GM19468 (cell line): ENCODE measurements around the gene RAB26.
"Not testable (repeated sequence)": the region's sequence is repeated elsewhere in the genome, so short reads cannot be mapped to it uniquely, and the experiment has no call there.

Experiments used
- ATAC-seq: cut with Tn5 transposase; IDR thresholded peaks from one replicate; pipeline ENCODE4 v1.9.1; 2021; ENCODE audit warnings: mild to moderate bottlenecking, moderate library complexity, moderate number of reproducible peaks; ENCODE audit not compliant: unreplicated experiment; ENCODE audit errors: extremely low read depth

RAB26 gene

DNA sequence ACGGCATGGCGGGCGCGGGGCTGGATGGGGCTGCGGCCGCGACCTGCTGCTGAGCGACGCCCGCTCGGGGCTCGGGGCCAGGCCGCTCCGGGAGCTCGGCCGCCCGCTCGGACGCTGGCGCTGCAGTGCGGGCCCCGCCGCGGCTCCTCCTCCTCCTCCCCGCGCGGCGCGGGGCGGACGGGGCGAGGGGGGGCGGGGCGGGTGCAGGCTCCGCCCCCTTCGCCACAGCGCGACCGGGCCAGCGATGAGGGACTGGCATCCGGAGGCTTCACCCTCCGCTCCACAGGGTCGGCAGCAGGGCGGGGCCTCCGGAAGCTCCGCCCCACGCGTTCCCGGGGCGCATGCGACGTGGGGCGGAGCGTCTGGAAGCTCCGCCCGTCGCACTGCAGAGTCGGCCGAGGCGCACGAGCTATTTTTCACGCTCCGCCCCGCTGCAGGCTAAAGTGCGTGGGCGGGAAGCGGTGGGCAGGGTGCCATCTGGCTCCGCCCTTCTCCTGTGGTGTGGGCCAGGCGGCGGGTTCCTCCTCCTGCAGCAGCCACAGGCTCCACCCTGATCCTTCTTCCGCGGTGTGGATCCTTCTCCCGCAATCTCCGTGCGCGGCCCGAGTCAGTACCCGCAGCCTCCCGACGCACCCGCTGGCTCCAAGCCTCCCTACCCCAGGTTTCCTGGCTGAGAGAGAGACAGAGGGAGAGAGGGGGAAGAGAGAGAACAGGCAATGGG lies 12.5 kb upstream of the RAB26 start, which contains the start of gene PKD1:
Gene PKD1, minus strand, starts transcription at position 129 of the 721 bp plus-strand sequence. CDS start 209 bp downstream, outside the sequence.
- ATAC-seq = not testable (repeated sequence)

DNA sequence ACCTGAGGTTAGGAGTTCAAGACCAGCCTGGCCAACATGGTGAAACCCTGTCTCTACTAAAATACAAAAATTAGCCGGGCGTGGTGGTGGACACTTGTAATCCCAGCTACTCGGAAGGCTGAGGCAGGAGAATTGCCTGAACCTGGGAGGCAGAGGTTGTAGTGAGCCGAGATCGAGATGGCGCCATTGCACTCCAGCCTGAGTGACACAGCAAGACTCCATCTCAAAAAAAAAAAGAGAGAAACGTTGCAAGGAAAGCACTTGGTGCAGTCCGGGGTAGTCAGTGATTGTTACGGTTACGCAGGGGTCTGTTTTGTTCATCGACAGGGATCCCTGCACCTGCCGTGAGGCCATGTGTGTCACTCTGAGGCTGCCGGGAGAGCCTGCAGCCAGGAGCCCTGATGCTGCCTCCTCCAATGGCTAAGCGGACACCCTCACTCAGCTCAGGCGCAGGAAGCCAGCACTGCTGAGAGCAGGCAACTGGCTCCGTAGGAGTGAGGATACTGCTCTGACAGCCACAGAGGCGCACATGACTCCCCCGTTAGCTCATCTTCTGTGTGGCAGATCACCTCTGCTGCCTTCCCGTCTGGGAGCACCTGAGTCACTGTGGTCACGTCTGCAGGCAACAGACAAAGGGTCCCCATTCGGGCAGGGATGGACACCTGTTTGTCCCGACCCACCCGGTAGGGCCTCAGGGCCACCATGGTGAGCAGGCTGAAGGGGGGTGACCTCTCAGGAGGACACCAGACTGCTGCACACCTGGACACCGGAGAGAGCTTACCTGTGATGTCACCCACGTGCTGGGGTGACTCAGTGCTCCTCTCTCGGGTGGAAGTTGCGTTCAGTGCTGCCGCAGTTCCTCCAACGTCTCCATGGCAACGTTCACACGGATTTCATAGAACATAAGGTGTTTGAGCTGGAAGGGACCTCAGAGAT lies 5.2 kb upstream of the RAB26 start:
- no peak for ATAC-seq

DNA sequence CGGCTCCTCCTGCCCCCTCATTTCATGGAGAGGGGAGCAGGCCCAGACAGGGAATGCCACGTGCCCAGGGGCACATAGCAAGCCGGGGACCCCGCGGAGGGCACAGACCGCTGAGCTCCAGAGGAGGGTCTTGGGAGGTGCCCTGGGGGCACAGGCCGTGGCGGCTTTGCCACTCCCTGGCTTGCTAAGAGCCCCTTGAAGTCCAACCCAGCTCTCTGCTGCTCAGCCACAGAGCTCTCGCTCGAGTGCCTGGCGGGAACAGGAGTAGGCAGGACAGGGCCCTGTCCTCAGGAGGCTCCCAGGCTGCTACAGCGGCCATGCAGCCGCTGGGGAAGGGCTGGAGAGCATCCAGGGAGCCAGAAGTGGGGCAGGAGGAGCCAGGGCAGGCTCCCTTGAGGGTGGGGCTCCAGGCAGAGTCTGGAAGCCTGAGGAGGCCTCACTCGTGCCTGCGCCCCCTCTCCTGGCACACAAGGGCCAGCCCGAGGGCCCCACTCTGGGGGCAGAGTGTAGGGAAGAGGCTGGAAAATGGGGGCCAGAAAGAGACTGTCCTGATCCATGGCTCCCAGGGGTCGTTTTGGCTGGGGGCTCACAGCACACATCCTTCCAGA lies 4.4 kb upstream of the RAB26 start:
- ATAC-seq = no peak

DNA sequence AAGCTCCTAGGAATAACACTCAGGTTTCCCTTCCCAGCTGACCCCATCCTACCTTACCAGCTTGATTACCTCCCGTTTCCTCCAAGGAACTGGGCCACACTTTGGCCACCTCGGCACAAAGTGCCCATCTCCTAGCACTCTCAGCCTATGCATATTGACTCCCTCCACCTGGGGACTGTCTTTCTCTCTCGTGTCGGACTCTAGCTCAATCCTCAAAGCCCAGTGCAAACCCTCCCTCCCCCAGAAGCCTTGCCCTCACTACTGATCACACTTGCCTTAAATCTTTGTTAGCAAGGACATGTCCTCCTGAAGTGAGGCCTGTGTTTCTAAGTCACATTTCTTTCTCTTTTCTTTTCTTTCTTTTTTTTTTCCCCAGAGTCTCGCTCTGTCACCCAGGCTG lies 2.6 kb upstream of the RAB26 start:
- ATAC-seq = no peak

DNA sequence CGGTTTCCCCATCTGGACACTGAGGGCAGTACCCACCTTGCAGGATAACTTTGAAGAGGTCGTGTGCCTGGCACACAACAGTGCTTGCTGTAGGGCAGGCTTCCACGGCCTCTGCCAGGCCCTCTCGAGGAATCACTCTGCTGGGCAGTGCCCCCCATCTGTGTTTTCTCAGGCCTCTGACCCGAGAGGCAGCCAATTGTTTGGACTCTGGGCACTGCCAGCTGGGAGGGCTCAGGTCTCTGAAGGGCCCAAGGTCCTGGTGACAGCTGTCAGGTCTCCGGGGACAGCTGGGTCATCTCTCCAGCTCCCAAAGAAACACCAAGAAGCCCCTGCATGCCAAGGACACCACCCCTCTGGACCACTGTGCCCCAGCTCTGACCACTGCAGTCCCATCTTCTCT lies 1.0 kb upstream of the RAB26 start:
- ATAC-seq = no peak

DNA sequence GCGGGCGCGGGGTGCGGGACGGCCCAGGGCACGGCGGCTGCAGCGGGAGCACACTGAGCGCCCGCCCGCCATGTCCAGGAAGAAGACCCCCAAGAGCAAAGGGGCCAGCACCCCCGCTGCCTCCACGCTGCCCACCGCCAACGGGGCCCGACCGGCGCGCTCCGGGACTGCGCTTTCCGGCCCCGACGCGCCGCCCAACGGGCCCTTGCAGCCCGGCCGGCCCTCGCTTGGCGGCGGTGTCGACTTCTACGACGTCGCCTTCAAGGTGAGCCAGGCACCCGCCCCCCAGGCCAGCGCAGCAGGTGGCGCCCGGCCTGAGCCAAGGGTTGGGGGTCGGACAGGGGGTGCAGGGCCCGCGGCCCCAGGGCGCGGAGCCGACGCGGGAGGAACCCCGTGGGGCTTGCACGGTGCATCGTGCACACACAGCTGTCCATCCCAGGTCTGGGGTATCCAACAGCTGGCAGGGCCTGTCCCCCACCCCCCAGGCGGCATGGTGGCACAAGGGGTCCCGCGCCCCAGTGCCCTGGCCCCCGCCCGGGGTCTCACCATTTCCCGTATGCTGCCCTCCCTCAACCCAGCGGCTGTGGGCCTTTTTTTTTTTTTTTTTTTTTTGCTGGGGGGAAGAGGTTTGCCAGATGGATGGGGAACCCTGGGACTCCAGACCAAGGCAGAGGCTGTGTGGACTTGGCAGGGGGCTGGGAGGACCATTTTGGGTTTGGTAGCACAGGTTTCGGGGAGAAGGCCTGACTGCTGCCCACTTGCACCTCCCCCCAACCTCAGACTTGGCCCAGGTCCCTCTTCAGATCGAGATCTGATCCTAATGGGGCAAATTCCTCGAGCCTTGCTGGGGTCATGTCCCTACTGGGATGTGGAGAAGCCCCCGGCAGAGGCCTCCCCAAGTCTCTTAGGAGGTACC lies 547 bp downstream of the RAB26 start:
- no peak for ATAC-seq

DNA sequence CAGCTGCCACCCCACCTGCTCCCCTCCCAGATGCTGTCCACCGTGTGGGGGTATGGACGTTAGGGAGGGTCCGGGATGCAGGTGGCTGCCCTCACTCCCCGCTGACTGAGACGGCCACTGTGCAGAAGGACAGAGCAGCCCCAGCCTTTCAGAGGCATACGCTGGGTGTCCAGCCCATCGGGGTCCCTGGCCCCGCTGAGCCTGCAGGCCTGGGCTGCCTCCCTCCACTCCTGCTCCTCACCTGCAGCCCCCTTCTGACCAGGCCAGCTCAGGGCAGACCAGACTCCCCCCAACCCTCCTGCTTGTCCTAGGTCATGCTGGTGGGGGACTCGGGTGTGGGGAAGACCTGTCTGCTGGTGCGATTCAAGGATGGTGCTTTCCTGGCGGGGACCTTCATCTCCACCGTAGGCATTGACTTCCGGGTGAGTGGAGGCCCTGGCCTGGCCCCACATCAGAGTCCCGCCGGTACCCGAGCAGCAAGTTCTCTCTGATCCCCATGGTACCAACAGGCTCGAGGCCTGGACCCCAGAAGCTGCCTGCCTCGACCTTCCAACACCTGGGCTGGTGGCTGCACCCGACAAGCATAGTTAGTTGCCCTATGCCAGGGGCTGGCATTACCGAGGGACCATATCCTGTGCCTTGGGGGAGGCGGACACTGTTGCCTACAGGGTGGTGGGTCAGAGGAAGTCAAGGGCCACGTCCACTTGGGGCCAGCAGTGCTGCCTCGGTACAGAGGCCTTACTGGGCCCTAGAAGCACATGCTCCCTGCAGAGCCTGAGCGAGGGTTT lies 1.4 kb downstream of the RAB26 start:
- no peak for ATAC-seq

DNA sequence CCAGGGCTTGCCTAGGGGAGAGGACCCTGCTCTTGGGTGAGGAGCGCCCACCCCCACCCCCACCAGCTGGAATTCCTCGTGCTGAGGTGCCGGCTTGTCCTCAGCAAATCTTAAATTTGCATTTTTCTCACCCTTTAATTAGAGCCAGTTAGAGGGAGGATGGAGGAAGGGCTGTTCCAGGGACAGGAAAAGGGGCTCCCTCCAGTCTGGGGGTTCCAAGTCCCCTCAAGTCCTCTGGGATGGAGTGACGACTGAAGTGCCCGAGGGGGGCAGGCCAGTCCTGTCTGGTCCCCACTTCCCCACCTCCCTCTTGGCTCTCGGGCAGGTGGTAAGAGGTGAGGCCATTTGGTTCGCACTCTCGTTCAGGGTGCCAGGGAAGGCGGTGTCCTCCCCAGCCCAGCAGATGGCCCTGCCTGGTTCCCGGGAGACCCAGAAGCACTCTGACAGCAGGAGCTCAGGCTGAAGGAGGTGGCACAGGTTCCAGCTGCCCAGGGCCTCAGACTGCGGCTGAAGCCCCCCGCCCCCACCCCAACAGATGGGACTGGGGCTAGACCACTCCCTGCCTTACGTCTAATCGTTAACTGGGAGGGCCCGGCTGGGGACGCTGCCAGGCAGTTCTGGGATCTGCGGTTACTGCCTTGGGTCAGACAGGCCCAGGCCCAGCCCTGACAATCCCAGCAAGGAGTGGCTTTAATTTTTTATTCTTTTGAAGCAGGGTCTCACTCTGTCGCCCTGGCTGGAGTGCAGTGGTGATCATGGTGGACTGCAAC lies 2.2 kb downstream of the RAB26 start:
- ATAC-seq = no peak

DNA sequence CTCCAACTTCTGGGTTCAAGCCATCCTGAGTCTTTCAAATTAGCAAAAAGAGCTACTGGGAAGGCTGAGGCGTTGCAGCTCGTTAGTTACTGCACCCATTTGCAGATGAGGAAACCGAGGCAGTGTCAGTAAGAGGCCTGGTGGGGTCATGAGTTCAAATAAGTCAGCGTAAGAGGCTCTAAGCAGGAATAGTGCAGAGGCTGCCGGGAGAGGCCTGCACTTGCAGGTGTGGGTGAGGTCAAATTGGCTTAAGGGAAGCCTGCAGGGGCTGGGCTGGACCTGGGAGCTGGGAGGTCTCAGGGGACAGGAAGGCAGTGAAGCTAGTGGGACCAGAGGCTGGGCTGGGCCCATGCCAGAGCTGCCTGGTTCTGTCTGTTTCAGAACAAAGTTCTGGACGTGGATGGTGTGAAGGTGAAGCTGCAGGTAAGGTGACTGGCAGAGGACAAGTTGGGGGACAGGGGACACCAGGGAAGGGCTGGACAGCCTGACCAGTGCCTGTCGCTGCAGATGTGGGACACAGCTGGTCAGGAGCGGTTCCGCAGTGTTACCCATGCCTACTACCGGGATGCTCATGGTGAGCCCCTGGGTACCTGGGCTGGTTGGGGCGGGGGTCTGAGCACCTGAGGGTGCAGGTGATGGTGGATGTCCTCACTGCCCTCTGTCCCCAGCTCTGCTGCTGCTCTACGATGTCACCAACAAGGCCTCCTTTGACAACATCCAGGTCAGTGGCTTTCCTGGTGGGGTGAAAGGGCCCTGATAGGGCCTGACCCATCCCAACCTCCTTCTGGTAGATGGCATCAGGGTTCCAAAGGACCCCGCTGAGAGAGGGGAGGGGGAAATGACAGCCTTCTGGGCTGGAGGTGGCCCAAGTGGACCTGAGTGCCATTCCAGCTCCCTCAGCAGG lies 3.0 kb downstream of the RAB26 start:
- no peak for ATAC-seq

DNA sequence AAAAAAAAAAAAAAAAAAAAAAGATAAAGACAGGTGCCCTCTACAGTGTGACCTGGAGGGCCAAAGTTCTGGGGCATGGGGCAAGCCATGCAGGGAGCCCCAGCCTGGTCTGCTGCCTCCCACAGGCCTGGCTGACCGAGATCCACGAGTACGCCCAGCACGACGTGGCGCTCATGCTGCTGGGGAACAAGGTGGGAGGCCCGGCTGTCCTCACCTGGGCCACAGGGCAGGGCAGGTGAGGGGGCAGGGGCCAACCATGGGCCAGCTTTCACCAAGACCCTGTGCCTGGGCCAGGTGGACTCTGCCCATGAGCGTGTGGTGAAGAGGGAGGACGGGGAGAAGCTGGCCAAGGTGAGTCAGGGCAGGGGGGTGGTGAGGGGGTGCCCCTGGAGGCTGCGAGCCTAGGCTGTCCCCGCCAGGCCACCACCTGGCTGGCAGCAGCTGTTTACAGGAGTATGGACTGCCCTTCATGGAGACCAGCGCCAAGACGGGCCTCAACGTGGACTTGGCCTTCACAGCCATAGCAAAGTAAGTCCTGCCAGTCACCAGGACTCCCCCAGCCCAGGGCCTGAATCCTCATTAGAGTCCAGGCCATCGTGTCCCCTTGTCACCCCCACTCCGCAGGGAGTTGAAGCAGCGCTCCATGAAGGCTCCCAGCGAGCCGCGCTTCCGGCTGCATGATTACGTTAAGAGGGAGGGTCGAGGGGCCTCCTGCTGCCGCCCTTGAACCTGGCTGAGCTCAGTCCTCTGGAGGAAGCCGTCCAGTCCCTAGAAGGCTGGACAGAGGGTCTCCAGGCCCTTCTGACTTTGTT lies 4.5 kb downstream of the RAB26 start:
- no peak for ATAC-seq

DNA sequence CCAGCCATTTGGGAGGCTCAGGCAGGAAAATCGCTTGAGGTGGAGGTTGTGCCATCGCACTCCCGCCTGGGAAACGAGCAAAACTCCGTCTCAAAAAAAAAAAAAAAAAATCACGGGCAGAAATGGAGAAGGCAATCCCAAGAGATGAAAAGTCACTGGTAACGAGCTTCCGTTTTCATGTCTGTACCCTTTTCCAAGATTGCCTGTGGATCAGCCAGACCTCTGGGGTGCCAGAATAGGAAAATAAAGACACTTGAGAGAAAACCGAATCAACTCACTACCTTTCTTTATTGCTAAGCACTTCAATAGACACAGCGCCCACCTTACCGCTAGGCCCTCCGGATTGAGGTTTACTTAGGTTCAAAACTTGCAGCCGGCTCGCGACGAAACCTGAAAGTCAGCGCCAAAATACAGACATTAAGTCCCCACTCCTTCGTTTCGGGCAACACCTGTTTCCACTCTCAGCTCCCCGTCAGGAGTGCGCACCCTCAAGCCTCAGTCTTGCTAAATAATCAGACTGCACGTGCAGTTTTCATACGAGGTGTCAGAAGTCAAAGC lies 6.2 kb downstream of the RAB26 start:
- no peak for ATAC-seq

DNA sequence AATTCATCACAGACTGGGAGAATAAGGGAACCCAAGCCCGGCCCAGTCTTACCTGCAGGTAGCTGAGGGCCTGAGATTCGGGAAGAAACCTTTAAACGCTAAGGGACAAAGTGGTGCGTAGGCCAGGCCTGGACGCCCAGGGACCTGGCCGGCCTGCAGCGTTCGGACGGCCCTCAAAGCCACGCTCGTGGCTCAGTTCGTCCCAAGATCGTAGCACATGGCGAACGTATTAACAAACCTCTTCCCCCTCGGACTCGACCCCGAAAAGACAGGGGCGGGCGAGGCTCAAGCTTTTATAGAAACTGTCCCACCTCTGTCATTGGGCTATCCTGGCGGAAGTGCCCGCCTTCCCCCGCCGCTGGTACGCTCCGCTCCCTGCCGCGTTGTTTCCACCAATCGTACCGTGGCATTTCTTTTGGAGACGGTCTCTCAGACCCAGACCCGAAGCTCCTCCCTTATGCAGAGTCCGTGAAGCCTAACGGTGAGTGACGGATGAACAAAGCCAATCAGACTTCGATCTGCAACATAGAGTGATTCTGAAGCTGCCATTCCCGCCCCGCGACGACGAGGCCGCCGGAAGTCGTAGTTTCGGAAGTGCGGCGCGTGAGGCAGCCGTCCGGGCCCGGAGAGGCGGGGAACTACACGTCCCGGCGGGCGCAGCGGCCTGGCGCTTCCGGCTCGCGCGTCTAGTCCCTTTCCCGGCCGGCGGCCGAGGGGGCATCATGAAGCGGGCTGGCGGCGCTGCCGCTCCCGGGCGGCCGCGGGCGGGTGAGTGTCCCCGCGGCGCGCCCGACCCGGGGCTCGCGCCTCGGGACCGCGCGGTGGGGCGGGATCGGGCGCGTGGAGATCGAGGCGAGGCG lies 6.9 kb downstream of the RAB26 start, which contains the start of gene TRAF7:
Gene TRAF7, plus strand, starts transcription at position 692 of the 860 bp plus-strand sequence. CDS start 8,139 bp downstream, outside the sequence.
- peak; percentile 90 for ATAC-seq

DNA sequence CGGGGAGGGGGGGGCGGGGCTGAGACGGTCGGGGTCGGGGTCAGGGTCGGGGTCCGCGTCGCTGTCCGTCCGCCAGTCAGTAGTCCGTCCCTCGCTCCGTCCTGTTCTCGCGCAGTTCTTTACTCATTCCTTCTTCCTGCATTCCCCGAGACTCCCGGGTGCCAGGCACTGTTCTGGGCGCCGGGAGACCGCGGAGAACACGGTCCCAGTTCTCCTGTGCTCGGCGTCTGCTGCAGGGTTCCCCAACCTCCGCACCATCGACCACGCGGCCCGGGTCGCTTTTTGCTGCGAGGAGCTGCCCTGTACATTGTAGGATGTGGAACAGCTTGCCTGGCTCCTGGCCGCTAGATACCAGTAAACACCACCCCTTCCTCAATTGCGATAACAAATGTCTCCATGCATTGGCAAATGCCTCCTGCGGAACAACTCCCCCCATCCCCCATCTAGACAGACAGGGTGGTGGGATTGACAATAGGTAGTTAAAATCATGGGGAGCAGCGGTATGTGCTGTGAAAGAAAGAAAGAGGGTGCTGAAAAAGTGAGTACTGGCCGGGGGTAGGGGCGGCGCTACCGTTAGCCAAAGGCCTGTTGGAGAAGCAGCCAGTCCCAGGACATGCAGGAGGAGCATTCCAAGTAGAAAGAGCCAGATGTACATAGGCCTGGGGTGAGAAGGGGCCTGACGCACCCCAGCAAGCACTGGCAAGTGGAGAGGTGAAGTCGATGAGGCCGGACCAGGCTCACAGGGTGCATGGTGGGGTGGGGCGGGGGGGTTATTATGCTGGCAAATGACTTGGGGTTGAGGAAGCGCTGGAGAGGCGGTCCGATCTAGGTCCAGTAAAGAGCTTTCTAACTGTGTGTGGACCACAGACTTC lies 7.8 kb downstream of the RAB26 start:
- ATAC-seq = no peak

DNA sequence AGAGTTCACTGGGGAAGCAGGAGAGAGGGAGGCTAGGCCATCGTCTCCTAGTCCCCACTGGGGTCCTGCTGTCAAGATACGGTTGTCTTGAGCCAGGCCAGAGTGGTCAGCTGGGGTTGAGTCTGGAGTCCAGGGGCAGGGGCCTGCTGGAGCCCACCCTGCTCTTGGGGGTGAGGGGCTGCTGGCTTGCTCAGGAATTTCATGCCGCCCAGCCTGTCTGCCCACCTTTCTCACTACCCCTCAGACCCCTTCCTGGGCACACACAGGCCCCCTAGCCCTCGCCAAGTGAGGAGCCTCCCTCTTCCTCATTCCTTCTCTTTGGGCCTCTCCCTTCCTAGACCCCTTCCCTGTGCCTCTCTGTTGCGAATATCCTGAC lies 8.4 kb downstream of the RAB26 start:
- ATAC-seq = no peak
